RPMI7951 (cell line): ENCODE data around the gene COG5. TPM values are rescaled to one million over a fixed set of nuclear protein-coding genes. Genes with fewer than 3 reads are reported as not detected.
"Not testable (repeated sequence)": the region's sequence is repeated elsewhere in the genome, so short reads cannot be mapped to it uniquely, and the experiment has no call there.

Experiments
- DNase-seq: peaks from one replicate; pipeline ENCODE4 v3.0.0-alpha.2; 2012; ENCODE audit warnings: low read depth
- total RNA-seq: library from RNA; depleted of rRNA; stranded (reverse); fragments of >200 nt; shearing (Covaris generic); gene quantifications from 2 replicates; pipeline ENCODE4 v1.2.3, GENCODE V29; 2014

COG5 gene
- total RNA-seq, 1 experiment from 2014 or later = 21.5 TPM

- DNase-seq = no peak
Measured at GRCh38 chr7:107228291-107228690, 335.4 kb downstream of the COG5 start.

- no peak for DNase-seq
Measured at GRCh38 chr7:107224374-107225223, 339.1 kb downstream of the COG5 start.

GRCh38 chr7:107220806-107221205 is 342.9 kb downstream of the COG5 start:
- DNase-seq = not testable (repeated sequence)

- no peak for DNase-seq
Measured at GRCh38 chr7:107220356-107220755, 343.4 kb downstream of the COG5 start.

GRCh38 chr7:107219563-107220244 is 344.0 kb downstream of the COG5 start:
- no peak for DNase-seq

- no peak for DNase-seq
Measured at GRCh38 chr7:107213945-107214344, 349.8 kb downstream of the COG5 start.

- no peak for DNase-seq
Measured at GRCh38 chr7:107213193-107213788, 350.4 kb downstream of the COG5 start.

GRCh38 chr7:107212725-107213124 is 351.0 kb downstream of the COG5 start:
- no peak for DNase-seq

- no peak for DNase-seq
Measured at GRCh38 chr7:107210400-107210799, 353.3 kb downstream of the COG5 start.

- DNase-seq = no peak
Measured at GRCh38 chr7:107209565-107209964, 354.2 kb downstream of the COG5 start.

GRCh38 chr7:107208563-107208962 is 355.2 kb downstream of the COG5 start:
- no peak for DNase-seq

- DNase-seq = no peak
Measured at GRCh38 chr7:107208024-107208521, 355.6 kb downstream of the COG5 start.

GRCh38 chr7:107207459-107207858 is 356.3 kb downstream of the COG5 start:
- DNase-seq = no peak

- no peak for DNase-seq
Measured at GRCh38 chr7:107206706-107207105, 357.0 kb downstream of the COG5 start.

- DNase-seq = no peak
Measured at GRCh38 chr7:107206136-107206535, 357.6 kb downstream of the COG5 start.

- no peak for DNase-seq
Measured at GRCh38 chr7:107203607-107204006, 360.1 kb downstream of the COG5 start.

- DNase-seq = peak; percentile 7
Measured at GRCh38 chr7:107201795-107202450, 361.8 kb downstream of the COG5 start.

GRCh38 chr7:107196834-107197610 is 366.7 kb downstream of the COG5 start:
- no peak for DNase-seq

- no peak for DNase-seq
Measured at GRCh38 chr7:107194052-107194451, 369.7 kb downstream of the COG5 start.

GRCh38 chr7:107190090-107190489 is 373.6 kb downstream of the COG5 start:
- DNase-seq = no peak

GRCh38 chr7:107187774-107188173 is 375.9 kb downstream of the COG5 start:
- DNase-seq = no peak
